PC-3 (cell line): ENCODE results near the gene PBOV1. TPM values are rescaled to one million over a fixed set of nuclear protein-coding genes. Genes with fewer than 3 reads are reported as not detected.

Experiments
- ATAC-seq: fragments of 200-7000 bp; cut with Tn5 transposase; 2 replicates; pipeline ENCODE4 v1.9.1; 2020; ENCODE audit warnings: mild to moderate bottlenecking, moderate library complexity
- BruUV-seq: library from RNA; stranded (reverse); fragments of 400-500 nt; replicated peaks from 2 replicates; lab custom pipeline; 2021; lab: Mats Ljungman, UMichigan
- CTCF ChIA-PET: fragments of 300-600 bp; sonication (Branson Sonifier 250); formaldehyde crosslinking; loops from one replicate; lab custom pipeline; 2022; ENCODE audit warnings: antibody characterized with exemption; lab: Charles Lee
- POLR2A ChIA-PET: fragments of 300-600 bp; sonication (Branson Sonifier 250); formaldehyde crosslinking; loops from one replicate; lab custom pipeline; 2022; ENCODE audit warnings: antibody characterized with exemption; ENCODE audit not compliant: unreplicated experiment; lab: Charles Lee
- DNase-seq: peaks from one replicate; pipeline ENCODE4 v3.0.0-alpha.2; 2015
- H2AFZ ChIP-seq: fragments of 300-600 bp; sonication (generic); 2 replicates; pipeline ENCODE4 v1.6.0; 2016; ENCODE audit warnings: antibody characterized with exemption, low read length
- H3F3A ChIP-seq: fragments of 300-600 bp; sonication (generic); one replicate; pipeline ENCODE4 v1.6.0; 2017; ENCODE audit warnings: antibody characterized with exemption, low read length, control low read depth, mild to moderate bottlenecking; ENCODE audit not compliant: unreplicated experiment
- H3K27ac ChIP-seq: fragments of 300-600 bp; sonication (generic); 2 replicates; pipeline ENCODE4 v1.5.1; 2016; ENCODE audit warnings: mild to moderate bottlenecking, low read length
- H3K27me3 ChIP-seq: fragments of 300-600 bp; sonication (generic); 2 replicates; pipeline ENCODE4 v1.6.1; 2016; ENCODE audit warnings: low read length, mixed read lengths
- H3K36me3 ChIP-seq: fragments of 300-600 bp; sonication (generic); 2 replicates; pipeline ENCODE4 v1.6.1; 2016; ENCODE audit warnings: low read depth, mixed run types, low read length, mixed read lengths
- H3K4me1 ChIP-seq: fragments of 300-600 bp; sonication (generic); 2 replicates; pipeline ENCODE4 v1.5.1; 2016; ENCODE audit warnings: low read length; ENCODE audit not compliant: insufficient read depth
- H3K4me2 ChIP-seq: fragments of 300-600 bp; sonication (generic); 2 replicates; pipeline ENCODE4 v1.6.0; 2016; ENCODE audit warnings: low read length
- H3K4me3 ChIP-seq: fragments of 300-600 bp; sonication (generic); 2 replicates; pipeline ENCODE4 v1.5.1; 2016; ENCODE audit warnings: mild to moderate bottlenecking, low read length, mixed read lengths
- H3K79me2 ChIP-seq: fragments of 300-600 bp; sonication (generic); 2 replicates; pipeline ENCODE4 v1.6.1; 2017; ENCODE audit warnings: low read length, mixed read lengths
- H3K9ac ChIP-seq: fragments of 300-600 bp; sonication (generic); 2 replicates; pipeline ENCODE4 v1.6.0; 2016; ENCODE audit warnings: mild to moderate bottlenecking, low read length
- H3K9me2 ChIP-seq: fragments of 300-600 bp; sonication (generic); replicated peaks from 2 replicates; pipeline ENCODE4 v1.6.1; 2016; ENCODE audit warnings: mixed run types, low read length, mixed read lengths
- H3K9me3 ChIP-seq: fragments of 300-600 bp; sonication (generic); 2 replicates; pipeline ENCODE4 v1.6.1; 2016; ENCODE audit warnings: low read length, mixed read lengths
- H4K20me1 ChIP-seq: fragments of 300-600 bp; sonication (generic); 2 replicates; pipeline ENCODE4 v1.6.1; 2016; ENCODE audit warnings: low read length, mixed read lengths
- EZH2 ChIP-seq: fragments of 300-600 bp; sonication (generic); IDR thresholded peaks from one replicate; pipeline ENCODE4 v1.6.1; 2017; ENCODE audit warnings: antibody characterized with exemption, mild to moderate bottlenecking, low read length; ENCODE audit not compliant: unreplicated experiment
- EZH2phosphoT487 ChIP-seq: fragments of 300-600 bp; sonication (generic); IDR thresholded peaks from 2 replicates; pipeline ENCODE4 v1.6.1; 2018; ENCODE audit warnings: mild to moderate bottlenecking, antibody characterized with exemption, low read length, borderline replicate concordance
- intact Hi-C: fragments of 100-400 bp; cut with micrococcal nuclease; formaldehyde crosslinking; loops from 2 replicates; pipeline ENCODE4 v1.9.0; 2023
- total RNA-seq: library from RNA; depleted of rRNA; stranded (reverse); fragments of >200 nt; gene quantifications from 2 replicates; pipeline ENCODE4 v1.2.3, GENCODE V29; 2014
- TF ChIP-seq, protein P1 (sequence below): fragments of 300-600 bp; sonication (generic); conservative IDR thresholded peaks from 2 replicates; pipeline ENCODE4 v1.5.1; 2017; ENCODE audit warnings: antibody characterized with exemption, low read depth, mild to moderate bottlenecking, low read length

The PBOV1 gene
- total RNA-seq, 1 experiment from 2014 or later: not detected

DNA sequence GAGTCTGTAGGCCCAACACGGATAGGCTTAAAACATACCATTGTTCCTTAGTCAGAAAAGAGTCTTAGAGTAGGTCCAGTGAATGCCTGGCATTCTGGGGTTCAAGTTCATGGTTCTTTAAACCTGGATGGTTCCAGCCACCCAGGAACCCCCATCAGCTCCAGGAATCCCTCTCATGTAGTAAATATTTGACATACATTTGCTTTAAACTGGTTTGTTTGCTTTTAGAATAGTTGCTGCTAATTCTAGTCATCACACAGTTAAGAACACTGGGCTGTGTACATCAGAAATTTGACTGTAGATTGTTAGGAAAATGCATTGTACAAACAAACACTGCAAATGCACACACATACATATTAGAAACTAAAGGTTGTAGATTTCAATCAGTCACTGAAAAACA lies 30.6 kb upstream of the PBOV1 start:
- no TSS peak for BruUV-seq
- intact Hi-C loops: no loop called here
- Histone ChIP-seq H3K4me3 (no peak overlapping the region), H3K9ac (no peak overlapping the region), H3K9me3 (no peaks in the 10 kb centered on the region), H3K4me2 (no peak overlapping the region), H3K27me3 (no peaks in the 10 kb centered on the region), H2AFZ (no peak overlapping the region), H3F3A (no peaks in the 10 kb centered on the region), H3K9me2 (no peaks in the 10 kb centered on the region), H3K4me1 (no peaks in the 10 kb centered on the region), H3K27ac (no peak overlapping the region), H4K20me1 (no peaks in the 10 kb centered on the region), H3K36me3 (no peaks in the 10 kb centered on the region), H3K79me2 (no peaks in the 10 kb centered on the region)
- POLR2A ChIA-PET: no interaction called here
- no peak for ATAC-seq
- CTCF ChIA-PET: no interaction called here
- no peak for TF ChIP-seq EZH2
- no peak for TF ChIP-seq EZH2phosphoT487
- TF ChIP-seq, protein P1, sequence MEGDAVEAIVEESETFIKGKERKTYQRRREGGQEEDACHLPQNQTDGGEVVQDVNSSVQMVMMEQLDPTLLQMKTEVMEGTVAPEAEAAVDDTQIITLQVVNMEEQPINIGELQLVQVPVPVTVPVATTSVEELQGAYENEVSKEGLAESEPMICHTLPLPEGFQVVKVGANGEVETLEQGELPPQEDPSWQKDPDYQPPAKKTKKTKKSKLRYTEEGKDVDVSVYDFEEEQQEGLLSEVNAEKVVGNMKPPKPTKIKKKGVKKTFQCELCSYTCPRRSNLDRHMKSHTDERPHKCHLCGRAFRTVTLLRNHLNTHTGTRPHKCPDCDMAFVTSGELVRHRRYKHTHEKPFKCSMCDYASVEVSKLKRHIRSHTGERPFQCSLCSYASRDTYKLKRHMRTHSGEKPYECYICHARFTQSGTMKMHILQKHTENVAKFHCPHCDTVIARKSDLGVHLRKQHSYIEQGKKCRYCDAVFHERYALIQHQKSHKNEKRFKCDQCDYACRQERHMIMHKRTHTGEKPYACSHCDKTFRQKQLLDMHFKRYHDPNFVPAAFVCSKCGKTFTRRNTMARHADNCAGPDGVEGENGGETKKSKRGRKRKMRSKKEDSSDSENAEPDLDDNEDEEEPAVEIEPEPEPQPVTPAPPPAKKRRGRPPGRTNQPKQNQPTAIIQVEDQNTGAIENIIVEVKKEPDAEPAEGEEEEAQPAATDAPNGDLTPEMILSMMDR: no peak
- DNase-seq: no peak

DNA sequence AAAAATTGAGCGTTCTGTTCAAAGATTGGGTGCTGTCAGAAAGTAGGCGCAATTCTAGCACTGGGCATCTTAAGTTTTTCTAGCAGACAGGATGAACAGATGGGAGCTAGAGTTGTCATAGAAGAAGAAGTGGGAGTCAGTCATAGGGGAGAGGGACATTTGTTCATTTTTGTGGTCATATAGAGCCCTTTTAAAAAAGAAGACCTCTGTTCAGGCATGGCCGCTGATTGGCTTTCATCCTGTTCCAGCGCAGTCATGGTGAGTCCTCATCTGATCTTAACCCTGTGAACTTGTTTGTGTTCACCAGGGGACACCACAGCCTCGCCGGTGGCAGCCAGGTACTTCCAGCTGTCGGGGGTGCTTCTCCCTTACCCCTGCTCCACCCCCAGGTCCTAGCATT lies 29.7 kb upstream of the PBOV1 start:
- Histone ChIP-seq H3K4me3 (no peak overlapping the region), H2AFZ (no peak overlapping the region), H3K4me1 (peaks cover 4% of the 10 kb centered on the region; the same call in 1 of the 2 replicates), H3K36me3 (no peaks in the 10 kb centered on the region), H3K4me2 (no peak overlapping the region), H3K79me2 (no peaks in the 10 kb centered on the region), H4K20me1 (no peaks in the 10 kb centered on the region), H3K9me2 (no peaks in the 10 kb centered on the region), H3K9ac (no peak overlapping the region), H3K27ac (no peak overlapping the region), H3K9me3 (no peaks in the 10 kb centered on the region), H3K27me3 (no peaks in the 10 kb centered on the region), H3F3A (no peaks in the 10 kb centered on the region)
- intact Hi-C loops: no loop called here
- DNase-seq (no peak), ATAC-seq (no peak)
- TF ChIP-seq EZH2 (no peak), EZH2phosphoT487 (no peak)
- TF ChIP-seq, protein P1: no peak
- CTCF ChIA-PET: no interaction called here
- BruUV-seq: no TSS peak
- POLR2A ChIA-PET: no interaction called here

DNA sequence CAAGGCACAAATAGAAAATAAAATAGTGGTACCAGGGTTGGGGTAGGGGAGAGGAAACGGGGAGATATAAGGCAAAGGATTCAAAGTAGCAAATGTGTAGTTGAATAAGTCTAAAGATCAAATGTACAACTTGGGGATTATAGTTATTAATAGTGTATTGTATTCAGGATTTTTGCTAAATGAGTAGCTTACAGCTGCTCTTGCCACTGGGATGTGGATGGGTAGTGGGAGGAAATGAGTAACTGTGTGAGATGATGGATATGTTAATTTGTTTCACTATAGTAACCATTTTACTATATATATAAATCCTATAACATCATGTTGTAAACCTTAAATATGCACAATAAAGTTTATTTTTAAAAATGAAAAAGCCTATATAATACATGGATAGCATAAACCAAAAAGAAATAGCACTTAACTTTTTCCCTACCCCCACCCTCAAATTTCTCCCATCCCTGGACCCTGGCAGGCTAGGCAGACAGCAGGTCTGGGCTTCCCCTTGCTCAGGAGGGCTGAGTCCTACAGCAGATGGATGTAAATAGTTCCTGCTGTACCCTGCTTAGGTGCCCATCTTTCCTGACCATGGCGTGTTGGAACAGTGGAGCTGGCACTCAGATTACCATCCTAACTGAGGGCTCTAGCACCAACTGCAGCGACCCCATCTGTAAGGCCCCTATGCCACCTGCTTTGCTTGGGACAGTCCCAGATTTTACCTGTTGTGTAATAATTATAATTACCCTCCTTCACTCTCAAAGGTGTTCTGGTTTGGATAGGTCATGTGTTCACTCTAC lies 28.6 kb upstream of the PBOV1 start:
- Histone ChIP-seq H3K4me3 (no peak overlapping the region), H3F3A (no peaks in the 10 kb centered on the region), H3K27ac (no peak overlapping the region), H3K9ac (no peak overlapping the region), H3K9me3 (no peaks in the 10 kb centered on the region), H3K4me1 (peaks cover 6% of the 10 kb centered on the region; the same call in 1 of the 2 replicates), H3K27me3 (no peaks in the 10 kb centered on the region), H3K4me2 (no peak overlapping the region), H3K79me2 (no peaks in the 10 kb centered on the region), H4K20me1 (no peaks in the 10 kb centered on the region), H3K36me3 (no peaks in the 10 kb centered on the region), H2AFZ (no peak overlapping the region), H3K9me2 (no peaks in the 10 kb centered on the region)
- CTCF ChIA-PET: no interaction called here
- TF ChIP-seq EZH2phosphoT487: no peak
- TF ChIP-seq, protein P1: no peak
- TF ChIP-seq EZH2: no peak
- ATAC-seq: peak; percentile 46
- BruUV-seq: no TSS peak
- POLR2A ChIA-PET: no interaction called here
- intact Hi-C loops: no loop called here
- DNase-seq: no peak
